ENCODE measurements around the gene VPS26C. TPM values are rescaled to one million over a fixed set of nuclear protein-coding genes. Genes with fewer than 3 reads are reported as not detected.

Gene VPS26C
- total and polyA plus RNA-seq, 9 of the 15 experiments (the other 6 are each of a cell fraction or from before 2014, with no cell fraction given), result 32.8 to 48.7 (median 42.1) TPM

- no peak for TF ChIP-seq ZBTB11 (CRISPR knock-in tag; IDR thresholded peaks at IDR 0.05)
Observed at GRCh38 chr21:37204580-37204979, 62.6 kb downstream of the VPS26C start (continued).

- no peak for TF ChIP-seq ZNF280B (CRISPR knock-in tag; IDR thresholded peaks at IDR 0.05)
- TF ChIP-seq PURB (CRISPR knock-in tag; IDR thresholded peaks at IDR 0.05; ENCODE audit: low read depth), result no peak
- TF ChIP-seq ATF4 (CRISPR knock-in tag; IDR thresholded peaks at IDR 0.05), result no peak
- no peak for TF ChIP-seq MED1 (CRISPR knock-in tag; IDR thresholded peaks at IDR 0.05; ENCODE audit: borderline replicate concordance)
- TF ChIP-seq CEBPG (CRISPR knock-in tag; IDR thresholded peaks at IDR 0.05), result no peak
- no peak for TF ChIP-seq CEBPG (tag; conservative IDR thresholded peaks at IDR 0.05 in 1 of 2, IDR thresholded peaks at IDR 0.05 in 1 of 2)
- no peak for TF ChIP-seq CBFA2T3 (IDR thresholded peaks at IDR 0.05)
- TF ChIP-seq ZNF76 (CRISPR knock-in tag; IDR thresholded peaks at IDR 0.05; ENCODE audit: borderline replicate concordance), result no peak
- TF ChIP-seq TARDBP (IDR thresholded peaks at IDR 0.05), result no peak
- no peak for TF ChIP-seq ZBTB43 (CRISPR knock-in tag; IDR thresholded peaks at IDR 0.05)
- TF ChIP-seq RBM15 (IDR thresholded peaks at IDR 0.05; ENCODE audit: insufficient read depth, low read length), result no peak
- CTCF ChIA-PET (ENCODE audit: low intra/inter-chr PET ratio), result no interaction called here
- no peak overlapping the region for H3K4me3 ChIP-seq
- H3K9me1 ChIP-seq (ENCODE audit: control insufficient read depth, insufficient read depth, low read length), result no peaks in the 10 kb centered on the region
- in situ Hi-C loops (cut with MboI), result no loop called here
- 87% methylated on average over 12 of the region's 14 CpGs for WGBS (ENCODE audit: insufficient coverage, low coverage, missing lambda C conversion rate)
- no peak for FAIRE-seq
- no peaks in the 10 kb centered on the region for H4K20me1 ChIP-seq (replicated peaks; ENCODE audit: control insufficient read depth, insufficient read depth, low read length)
- no peak overlapping the region for H3K9ac ChIP-seq (ENCODE audit: insufficient read depth in 1 of 2, low read depth in 2 of 2, low read length in 2 of 2)
- H3K27me3 ChIP-seq (ENCODE audit: control insufficient read depth in 2 of 2, insufficient read depth in 2 of 2, low read length in 2 of 2), result no peaks in the 10 kb centered on the region
- no peaks in the 10 kb centered on the region for H3K9me3 ChIP-seq (replicated peaks; ENCODE audit: control insufficient read depth, insufficient read depth, low read depth, low read length)
- DNase-seq (ENCODE audit: extremely low read depth in 1 of 4, low spot score in 3 of 4), result no peak
- no peaks in the 10 kb centered on the region for H3K79me2 ChIP-seq (ENCODE audit: control insufficient read depth, insufficient read depth, low read length)
- no peak overlapping the region for H2AFZ ChIP-seq (ENCODE audit: low read depth, low read length)
- BruUV-seq (replicated peaks), result TSS peak; percentile 37
- POLR2A ChIA-PET, result interaction anchor here (0.5 kb wide), 1 partner anchor 64 kb away, joined by 3 read pairs; no protein-coding TSS in a partner anchor
- peaks cover 52% of the 10 kb centered on the region for H3K36me3 ChIP-seq (ENCODE audit: control insufficient read depth, insufficient read depth, low read length)
- intact Hi-C loops (cut with micrococcal nuclease), result no loop called here
- H3K4me2 ChIP-seq (ENCODE audit: insufficient read depth, low read length), result no peak overlapping the region
- ATAC-seq, result no peak
- peaks cover 1 to 4% of the 10 kb centered on the region in 2 experiments; a peak in 3 of 5 replicates for H3K4me1 ChIP-seq (replicated peaks in 1 of 2; ENCODE audit: control insufficient read depth in 2 of 2, insufficient read depth in 2 of 2, low read length in 2 of 2)
- H3K27ac ChIP-seq (ENCODE audit: extremely low read depth, low read depth, low read length), result no peak overlapping the region
Observed at GRCh38 chr21:37202221-37203110, 64.7 kb downstream of the VPS26C start.

Measured in K562 (cell line).